ENCODE results near the gene SLC29A3. TPM values are rescaled to one million over a fixed set of nuclear protein-coding genes. Genes with fewer than 3 reads are reported as not detected.

SLC29A3 gene
- total RNA-seq, 2 donors from 2014 or later = 4.6 to 12.7 TPM

DNA sequence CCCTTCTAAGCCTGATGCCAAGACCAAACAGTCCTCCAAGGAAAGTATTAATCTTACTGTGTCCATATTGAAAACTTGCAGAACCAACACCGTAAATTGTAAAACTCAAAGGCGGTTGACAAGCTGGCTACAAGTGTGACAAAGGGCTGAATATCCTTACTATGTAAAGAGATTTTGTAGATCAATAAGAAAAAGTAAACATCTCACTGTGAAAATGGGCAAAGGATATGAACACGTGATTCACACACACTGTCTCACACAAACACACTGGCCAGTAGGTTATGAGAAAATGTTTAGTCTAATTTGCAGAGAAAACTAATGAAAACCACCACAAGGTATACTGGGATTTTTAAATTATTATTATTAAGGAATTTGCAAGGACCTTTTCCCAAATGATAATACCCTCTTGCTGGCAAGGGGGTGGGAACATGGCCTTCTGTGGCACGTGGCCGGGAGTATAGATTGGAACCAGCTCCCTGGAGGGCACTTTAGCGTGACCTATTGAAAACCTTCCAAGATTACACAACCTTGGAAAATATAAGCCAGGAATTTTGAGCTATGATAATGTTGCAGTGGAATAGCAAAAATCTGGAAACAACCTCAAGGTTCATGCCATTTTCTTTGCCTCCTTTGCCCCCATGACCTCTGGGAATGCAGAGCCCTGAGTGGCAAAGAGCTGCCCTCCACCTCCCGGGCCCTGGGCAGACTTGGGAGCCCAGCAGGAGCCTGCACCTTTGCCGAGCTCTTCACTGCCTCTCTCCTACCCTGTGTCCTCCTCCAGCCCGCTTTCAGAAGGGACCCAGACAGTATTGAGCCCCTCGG lies 26.2 kb upstream of the SLC29A3 start:
- Histone ChIP-seq H3K36me3 (no peaks in the 10 kb centered on the region), H3K9me3 (no peaks in the 10 kb centered on the region), H3K4me3 (no peak overlapping the region), H3K4me1 (replicated peaks) (no peaks in the 10 kb centered on the region), H3K27ac (peak overlapping the region in 1 of 2 donors; percentile 60), H3K27me3 (replicated peaks; ENCODE audit: insufficient read depth) (no peaks in the 10 kb centered on the region)
- DNase-seq (ENCODE audit: low spot score) = no peak
- intact Hi-C loops (cut with DNase I) = no loop called here
- WGBS = 83% methylated on average over 10 of the region's 10 CpGs
- TF ChIP-seq CTCF (IDR thresholded peaks at IDR 0.05) = no peak
- no peak for TF ChIP-seq POLR2AphosphoS5 (IDR thresholded peaks at IDR 0.05)
- no peak for TF ChIP-seq POLR2A (IDR thresholded peaks at IDR 0.05)

DNA sequence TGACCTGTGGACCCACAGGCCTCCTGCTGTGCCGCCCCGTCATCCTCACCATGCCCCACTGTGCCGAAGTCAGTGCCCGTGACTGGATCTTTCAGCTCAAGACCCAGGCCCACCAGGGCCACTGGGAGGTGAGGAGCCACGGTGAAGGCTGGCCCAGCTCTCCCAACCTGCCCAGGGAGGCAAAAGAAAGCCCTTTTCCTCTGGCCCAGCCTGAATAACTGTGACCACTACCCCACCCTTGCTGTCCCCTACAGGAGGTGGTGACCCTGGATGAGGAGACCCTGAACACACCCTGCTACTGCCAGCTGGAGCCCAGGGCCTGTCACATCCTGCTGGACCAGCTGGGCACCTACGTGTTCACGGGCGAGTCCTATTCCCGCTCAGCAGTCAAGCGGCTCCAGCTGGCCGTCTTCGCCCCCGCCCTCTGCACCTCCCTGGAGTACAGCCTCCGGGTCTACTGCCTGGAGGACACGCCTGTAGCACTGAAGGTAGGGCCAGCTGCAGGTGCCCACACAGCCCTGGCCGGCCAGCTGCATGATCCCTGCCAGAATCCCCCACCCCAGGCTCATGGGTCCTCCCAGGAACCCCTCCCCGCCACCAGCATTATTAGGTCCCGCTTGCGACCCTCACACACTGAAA lies 25.5 kb upstream of the SLC29A3 start:
- Histone ChIP-seq H3K4me3 (no peak overlapping the region), H3K9me3 (no peaks in the 10 kb centered on the region), H3K27ac (peak overlapping the region in 1 of 2 donors; percentile 60), H3K36me3 (no peaks in the 10 kb centered on the region), H3K4me1 (replicated peaks) (no peaks in the 10 kb centered on the region), H3K27me3 (replicated peaks; ENCODE audit: insufficient read depth) (no peaks in the 10 kb centered on the region)
- TF ChIP-seq CTCF (IDR thresholded peaks at IDR 0.05) (no peak), POLR2A (IDR thresholded peaks at IDR 0.05) (no peak), POLR2AphosphoS5 (IDR thresholded peaks at IDR 0.05) (no peak)
- 66% methylated on average over 19 of the region's 19 CpGs for WGBS
- DNase-seq (ENCODE audit: low spot score) = peak; percentile 29
- intact Hi-C loops (cut with DNase I) = no loop called here

GRCh38 chr10:71294091-71294561 lies 24.9 kb upstream of the SLC29A3 start:
- intact Hi-C loops (cut with DNase I) = no loop called here
- DNase-seq (ENCODE audit: low spot score) = peak; percentile 57
- H3K27me3 ChIP-seq (replicated peaks; ENCODE audit: insufficient read depth) = no peaks in the 10 kb centered on the region
- no peak for TF ChIP-seq POLR2A (IDR thresholded peaks at IDR 0.05)
- peak; percentile 52 for TF ChIP-seq POLR2AphosphoS5 (IDR thresholded peaks at IDR 0.05)
- WGBS = 59% methylated on average over 6 of the region's 6 CpGs
- H3K36me3 ChIP-seq = no peaks in the 10 kb centered on the region
- H3K4me3 ChIP-seq = no peak overlapping the region
- peak overlapping the region in 1 of 2 donors; percentile 60 for H3K27ac ChIP-seq
- no peaks in the 10 kb centered on the region for H3K4me1 ChIP-seq (replicated peaks)
- H3K9me3 ChIP-seq = no peaks in the 10 kb centered on the region

DNA sequence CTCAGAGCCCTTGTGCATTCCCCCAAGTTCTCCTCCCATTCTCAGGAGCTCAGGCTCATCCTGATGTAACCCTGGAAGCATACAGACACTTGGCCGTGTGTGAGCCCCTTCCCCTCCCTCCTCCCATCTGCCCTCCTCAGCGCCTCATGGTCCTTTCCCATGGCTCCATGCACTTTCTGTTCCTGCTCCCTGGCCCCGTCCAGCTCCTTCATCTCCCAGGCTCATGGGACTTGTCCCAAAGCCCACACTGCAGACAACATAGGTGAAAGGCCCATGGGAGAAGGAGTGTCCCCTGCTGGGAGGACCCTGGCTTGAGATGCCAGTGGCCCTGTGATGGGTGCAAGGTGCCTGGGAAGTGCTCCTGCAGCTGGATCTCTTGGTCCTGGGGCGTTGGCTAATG lies 24.2 kb upstream of the SLC29A3 start:
- Histone ChIP-seq H3K4me3 (no peak overlapping the region), H3K27ac (no peak overlapping the region), H3K27me3 (replicated peaks; ENCODE audit: insufficient read depth) (no peaks in the 10 kb centered on the region), H3K36me3 (no peaks in the 10 kb centered on the region), H3K9me3 (no peaks in the 10 kb centered on the region), H3K4me1 (replicated peaks) (no peaks in the 10 kb centered on the region)
- TF ChIP-seq POLR2AphosphoS5 (IDR thresholded peaks at IDR 0.05) (no peak), CTCF (IDR thresholded peaks at IDR 0.05) (no peak), POLR2A (IDR thresholded peaks at IDR 0.05) (no peak)
- intact Hi-C loops (cut with DNase I) = no loop called here
- 93% methylated on average over 4 of the region's 4 CpGs for WGBS
- no peak for DNase-seq (ENCODE audit: low spot score)

DNA sequence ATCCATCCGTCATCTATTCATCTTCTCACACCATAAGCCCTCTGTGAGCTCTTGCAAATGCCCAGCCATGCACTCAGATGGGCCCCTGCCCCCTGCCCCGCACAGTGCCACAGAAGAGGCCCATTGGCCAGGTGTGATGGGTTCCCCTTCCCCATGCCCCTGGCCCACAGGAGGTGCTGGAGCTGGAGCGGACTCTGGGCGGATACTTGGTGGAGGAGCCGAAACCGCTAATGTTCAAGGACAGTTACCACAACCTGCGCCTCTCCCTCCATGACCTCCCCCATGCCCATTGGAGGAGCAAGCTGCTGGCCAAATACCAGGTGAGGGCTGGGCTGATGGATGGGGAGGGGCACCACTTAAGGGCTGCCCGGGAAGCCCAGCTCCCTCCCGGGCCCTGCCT lies 23.4 kb upstream of the SLC29A3 start:
- Histone ChIP-seq H3K27ac (no peak overlapping the region), H3K4me1 (replicated peaks) (no peaks in the 10 kb centered on the region), H3K36me3 (no peaks in the 10 kb centered on the region), H3K4me3 (no peak overlapping the region), H3K27me3 (replicated peaks; ENCODE audit: insufficient read depth) (no peaks in the 10 kb centered on the region), H3K9me3 (no peaks in the 10 kb centered on the region)
- WGBS = 88% methylated on average over 9 of the region's 9 CpGs
- no peak for DNase-seq (ENCODE audit: low spot score)
- no peak for TF ChIP-seq CTCF (IDR thresholded peaks at IDR 0.05)
- no peak for TF ChIP-seq POLR2AphosphoS5 (IDR thresholded peaks at IDR 0.05)
- TF ChIP-seq POLR2A (IDR thresholded peaks at IDR 0.05) = no peak
- intact Hi-C loops (cut with DNase I) = no loop called here
